Astrocyte (in vitro differentiated cells and primary cell): ENCODE data around the gene GABRA5. TPM values are rescaled to one million over a fixed set of nuclear protein-coding genes. Genes with fewer than 3 reads are reported as not detected.

Source experiments
- DNase-seq: peaks from one replicate; pipeline ENCODE4 v3.0.0-alpha.2; 2010; ENCODE audit warnings: low read depth
- FAIRE-seq: peaks from 2 replicates; lab custom pipeline; 2011; peaks lifted over from hg19 to GRCh38; lab: Jason Lieb, UNC
- H2AFZ ChIP-seq: 2 replicates; pipeline ENCODE4 v1.6.0; 2012; ENCODE audit warnings: low read depth, low read length, inconsistent platforms
- H3K27ac ChIP-seq: 2 replicates; pipeline ENCODE4 v1.5.1; 2011; ENCODE audit warnings: low read depth, low read length, inconsistent platforms
- H3K27me3 ChIP-seq: 2 replicates; pipeline ENCODE4 v1.6.0; 2011; ENCODE audit warnings: low read length, inconsistent platforms; ENCODE audit not compliant: insufficient read depth
- H3K36me3 ChIP-seq: 2 replicates; pipeline ENCODE4 v1.5.1; 2011; ENCODE audit warnings: low read length, inconsistent platforms; ENCODE audit not compliant: insufficient read depth
- H3K4me1 ChIP-seq: 2 replicates; pipeline ENCODE4 v1.5.1; 2011; ENCODE audit warnings: low read length, inconsistent platforms; ENCODE audit not compliant: insufficient read depth
- H3K4me2 ChIP-seq: 2 replicates; pipeline ENCODE4 v1.6.0; 2012; ENCODE audit warnings: low read length, inconsistent platforms
- H3K4me3 ChIP-seq: 2 replicates; pipeline ENCODE4 v1.5.1; 2011; ENCODE audit warnings: low read depth, mild to moderate bottlenecking, low read length, inconsistent platforms; ENCODE audit not compliant: insufficient read depth
- H3K79me2 ChIP-seq: 2 replicates; pipeline ENCODE4 v1.6.0; 2012; ENCODE audit warnings: mild to moderate bottlenecking, low read length, inconsistent platforms; ENCODE audit not compliant: insufficient read depth
- H3K9ac ChIP-seq: 2 replicates; pipeline ENCODE4 v1.6.0; 2012; ENCODE audit warnings: mild to moderate bottlenecking, low read length, inconsistent platforms
- H3K9me3 ChIP-seq: 2 replicates; pipeline ENCODE4 v1.5.1; 2012; ENCODE audit warnings: low read depth, mild to moderate bottlenecking, low read length, inconsistent platforms; ENCODE audit not compliant: insufficient read depth
- H4K20me1 ChIP-seq: 2 replicates; pipeline ENCODE4 v1.6.0; 2012; ENCODE audit warnings: low read length, inconsistent platforms; ENCODE audit not compliant: insufficient read depth
- H3K27ac Mint-ChIP-seq: one replicate; pipeline ENCODE4 v1.8.0; 2021; ENCODE audit warnings: mild to moderate bottlenecking, mixed read lengths; ENCODE audit not compliant: unreplicated experiment
- H3K27me3 Mint-ChIP-seq: one replicate; pipeline ENCODE4 v1.8.0; 2021; ENCODE audit warnings: low read depth, mixed read lengths; ENCODE audit not compliant: unreplicated experiment
- H3K36me3 Mint-ChIP-seq: one replicate; pipeline ENCODE4 v1.8.0; 2021; ENCODE audit warnings: low read depth, mixed read lengths; ENCODE audit not compliant: unreplicated experiment
- H3K4me1 Mint-ChIP-seq: one replicate; pipeline ENCODE4 v1.8.0; 2021; ENCODE audit warnings: low read depth, mixed read lengths; ENCODE audit not compliant: unreplicated experiment
- H3K4me3 Mint-ChIP-seq: one replicate; pipeline ENCODE4 v1.8.0; 2021; ENCODE audit warnings: mild to moderate bottlenecking, moderate library complexity, mixed read lengths; ENCODE audit not compliant: unreplicated experiment
- H3K9me3 Mint-ChIP-seq: one replicate; pipeline ENCODE4 v1.8.0; 2021; ENCODE audit warnings: mild to moderate bottlenecking, mixed read lengths; ENCODE audit not compliant: unreplicated experiment
- EZH2 ChIP-seq: IDR thresholded peaks from 2 replicates; pipeline ENCODE4 v1.6.1; 2012; ENCODE audit warnings: mild to moderate bottlenecking, low read length, inconsistent platforms; ENCODE audit not compliant: insufficient read depth
- total RNA-seq: library from RNA; stranded (reverse); gene quantifications from 2 replicates; pipeline ENCODE4 v1.2.1, GENCODE V29; 2021
- TF ChIP-seq, protein P1 (sequence below): IDR thresholded peaks from 2 replicates; pipeline ENCODE4 v1.5.1; 2011; ENCODE audit warnings: low read depth, mild to moderate bottlenecking, inconsistent platforms, low read length, moderate library complexity; ENCODE audit not compliant: insufficient read depth

Gene GABRA5
- total RNA-seq, 1 donor from 2014 or later: 7.9 TPM

DNA sequence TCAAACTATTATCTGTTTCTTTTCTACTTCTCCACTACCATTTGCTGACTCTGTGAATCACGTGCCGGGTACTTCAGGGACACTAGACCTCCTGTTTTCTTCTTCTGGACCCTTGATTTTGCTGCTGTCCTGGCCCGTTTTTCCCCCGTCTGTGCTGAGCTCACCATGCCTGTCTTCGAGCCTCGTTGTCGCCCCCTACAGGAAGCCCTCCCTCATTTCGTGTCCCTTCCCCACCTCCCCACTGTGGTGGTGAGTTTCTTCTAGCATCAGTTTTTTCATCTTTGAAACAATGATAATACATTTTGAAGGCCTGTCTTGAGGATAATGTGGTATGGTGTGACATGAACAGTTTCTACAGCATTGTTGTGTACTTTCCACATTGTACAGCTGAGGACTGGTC lies 117.0 kb downstream of the GABRA5 start:
- no peaks in the 10 kb centered on the region for H3K4me1 Mint-ChIP-seq
- no peak overlapping the region for H3K4me3 Mint-ChIP-seq
- peaks cover 6% of the 10 kb centered on the region for H3K27me3 Mint-ChIP-seq
- no peak overlapping the region for H3K27ac ChIP-seq
- DNase-seq (no peak), FAIRE-seq (no peak)
- no peak overlapping the region for H3K4me2 ChIP-seq
- H3K4me1 ChIP-seq: no peaks in the 10 kb centered on the region
- H3K36me3 ChIP-seq: no peaks in the 10 kb centered on the region
- H3K79me2 ChIP-seq: no peaks in the 10 kb centered on the region
- no peaks in the 10 kb centered on the region for H3K27me3 ChIP-seq
- H3K9me3 Mint-ChIP-seq: no peaks in the 10 kb centered on the region
- no peaks in the 10 kb centered on the region for H3K36me3 Mint-ChIP-seq
- no peak overlapping the region for H3K27ac Mint-ChIP-seq
- H3K9me3 ChIP-seq: no peaks in the 10 kb centered on the region
- no peak overlapping the region for H3K4me3 ChIP-seq
- no peaks in the 10 kb centered on the region for H4K20me1 ChIP-seq
- no peak overlapping the region for H3K9ac ChIP-seq
- TF ChIP-seq EZH2: no peak
- TF ChIP-seq, protein P1, sequence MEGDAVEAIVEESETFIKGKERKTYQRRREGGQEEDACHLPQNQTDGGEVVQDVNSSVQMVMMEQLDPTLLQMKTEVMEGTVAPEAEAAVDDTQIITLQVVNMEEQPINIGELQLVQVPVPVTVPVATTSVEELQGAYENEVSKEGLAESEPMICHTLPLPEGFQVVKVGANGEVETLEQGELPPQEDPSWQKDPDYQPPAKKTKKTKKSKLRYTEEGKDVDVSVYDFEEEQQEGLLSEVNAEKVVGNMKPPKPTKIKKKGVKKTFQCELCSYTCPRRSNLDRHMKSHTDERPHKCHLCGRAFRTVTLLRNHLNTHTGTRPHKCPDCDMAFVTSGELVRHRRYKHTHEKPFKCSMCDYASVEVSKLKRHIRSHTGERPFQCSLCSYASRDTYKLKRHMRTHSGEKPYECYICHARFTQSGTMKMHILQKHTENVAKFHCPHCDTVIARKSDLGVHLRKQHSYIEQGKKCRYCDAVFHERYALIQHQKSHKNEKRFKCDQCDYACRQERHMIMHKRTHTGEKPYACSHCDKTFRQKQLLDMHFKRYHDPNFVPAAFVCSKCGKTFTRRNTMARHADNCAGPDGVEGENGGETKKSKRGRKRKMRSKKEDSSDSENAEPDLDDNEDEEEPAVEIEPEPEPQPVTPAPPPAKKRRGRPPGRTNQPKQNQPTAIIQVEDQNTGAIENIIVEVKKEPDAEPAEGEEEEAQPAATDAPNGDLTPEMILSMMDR: no peak
- no peak overlapping the region for H2AFZ ChIP-seq

DNA sequence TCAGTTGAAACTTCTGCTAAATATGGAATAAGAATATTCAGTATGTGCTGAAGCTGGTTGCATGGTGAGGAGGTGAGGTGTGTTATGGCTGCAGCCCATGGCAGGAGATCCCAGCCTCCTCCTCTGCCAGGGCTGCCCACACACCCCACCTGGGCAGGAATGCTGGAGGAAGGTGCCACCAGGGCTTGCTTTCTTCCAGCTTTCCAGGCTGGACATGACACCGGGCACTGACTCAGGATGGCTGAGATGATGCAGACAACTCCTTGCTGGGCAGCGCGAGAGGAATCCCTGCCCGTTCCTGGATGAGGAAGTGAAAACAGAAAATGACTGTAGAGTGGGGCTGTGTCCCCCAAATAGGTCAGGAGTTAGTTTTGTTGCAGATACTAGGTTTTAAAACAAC lies 118.2 kb downstream of the GABRA5 start:
- no peak for DNase-seq
- Histone ChIP-seq H3K4me1 (no peaks in the 10 kb centered on the region), H3K79me2 (no peaks in the 10 kb centered on the region), H3K36me3 (no peaks in the 10 kb centered on the region), H3K4me2 (no peak overlapping the region), H3K27me3 (no peaks in the 10 kb centered on the region), H3K9ac (no peak overlapping the region), H4K20me1 (no peaks in the 10 kb centered on the region), H3K9me3 (no peaks in the 10 kb centered on the region), H3K4me3 (no peak overlapping the region), H2AFZ (no peak overlapping the region), H3K27ac (no peak overlapping the region)
- no peak for FAIRE-seq
- H3K27ac Mint-ChIP-seq: no peak overlapping the region
- no peaks in the 10 kb centered on the region for H3K4me1 Mint-ChIP-seq
- H3K27me3 Mint-ChIP-seq: peaks cover 6% of the 10 kb centered on the region
- H3K9me3 Mint-ChIP-seq: no peaks in the 10 kb centered on the region
- TF ChIP-seq EZH2: no peak
- TF ChIP-seq, protein P1: no peak
- H3K4me3 Mint-ChIP-seq: no peak overlapping the region
- H3K36me3 Mint-ChIP-seq: no peaks in the 10 kb centered on the region

DNA sequence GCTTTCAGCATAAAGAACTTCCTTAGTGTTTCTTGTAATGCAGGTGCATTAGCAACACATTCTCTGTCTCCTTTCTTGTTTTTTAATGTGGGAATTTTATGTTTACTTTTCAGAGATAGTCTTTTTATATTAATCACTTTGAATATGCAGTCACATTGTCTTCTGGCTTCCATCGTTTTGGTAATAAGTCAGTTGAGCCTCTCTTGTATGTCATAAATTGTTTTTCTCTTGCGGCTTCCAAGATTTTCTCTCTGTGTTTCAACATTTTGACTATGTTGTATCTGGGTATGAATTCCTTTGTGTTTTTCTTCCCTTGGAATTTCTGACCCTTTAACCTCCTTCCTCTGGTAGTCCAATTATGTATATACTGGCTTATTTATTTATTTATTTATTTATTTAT lies 129.4 kb downstream of the GABRA5 start:
- Mint-ChIP-seq H3K27me3 (no peaks in the 10 kb centered on the region), H3K36me3 (no peaks in the 10 kb centered on the region), H3K4me3 (no peak overlapping the region), H3K4me1 (no peaks in the 10 kb centered on the region), H3K9me3 (peaks cover 7% of the 10 kb centered on the region), H3K27ac (no peak overlapping the region)
- Histone ChIP-seq H3K79me2 (no peaks in the 10 kb centered on the region), H3K27me3 (no peaks in the 10 kb centered on the region), H3K9me3 (peaks cover 3% of the 10 kb centered on the region), H3K4me1 (no peaks in the 10 kb centered on the region), H2AFZ (no peak overlapping the region), H4K20me1 (no peaks in the 10 kb centered on the region), H3K4me2 (no peak overlapping the region), H3K4me3 (no peak overlapping the region), H3K9ac (no peak overlapping the region), H3K27ac (no peak overlapping the region), H3K36me3 (no peaks in the 10 kb centered on the region)
- TF ChIP-seq, protein P1: no peak
- TF ChIP-seq EZH2: no peak
- no peak for FAIRE-seq
- DNase-seq: no peak

Other genes with a start within 250 kb of the GABRA5 start
- 43.2 and 47.9 TPM in 2 replicates for gene GABRB3, start 94.0 kb upstream of the GABRA5 start, total RNA-seq
- gene GABRG3, start 104.1 kb downstream of the GABRA5 start, total RNA-seq: 0.54 and 0.77 TPM in 2 replicates